Right lung (tissue), 5 donors: ENCODE measurements around the gene SEC22B. TPM values are rescaled to one million over a fixed set of nuclear protein-coding genes. Genes with fewer than 3 reads are reported as not detected.
"Not testable (repeated sequence)": the region's sequence is repeated elsewhere in the genome, so short reads cannot be mapped to it uniquely, and the experiment has no call there.

Experiments used
- DNase-seq, 2 donors: peaks; one replicate each; pipeline ENCODE4 v3.0.0-alpha.2; 2013
- polyA plus RNA-seq, 5 donors: library from polyadenylated mRNA; unstranded; fragments of 120-200 nt; gene quantifications; one replicate each; pipeline versions ENCODE4 v1.2.1 to v1.2.3, GENCODE V29; 2013; ENCODE audit warnings: inconsistent platforms in 1 of 5, low replicate concordance in 1 of 5; ENCODE audit not compliant: insufficient read length in 5 of 5, insufficient read depth in 1 of 5

SEC22B gene
- polyA plus RNA-seq, 5 donors: 34.0 to 47.1 (median 40.8) TPM

DNA sequence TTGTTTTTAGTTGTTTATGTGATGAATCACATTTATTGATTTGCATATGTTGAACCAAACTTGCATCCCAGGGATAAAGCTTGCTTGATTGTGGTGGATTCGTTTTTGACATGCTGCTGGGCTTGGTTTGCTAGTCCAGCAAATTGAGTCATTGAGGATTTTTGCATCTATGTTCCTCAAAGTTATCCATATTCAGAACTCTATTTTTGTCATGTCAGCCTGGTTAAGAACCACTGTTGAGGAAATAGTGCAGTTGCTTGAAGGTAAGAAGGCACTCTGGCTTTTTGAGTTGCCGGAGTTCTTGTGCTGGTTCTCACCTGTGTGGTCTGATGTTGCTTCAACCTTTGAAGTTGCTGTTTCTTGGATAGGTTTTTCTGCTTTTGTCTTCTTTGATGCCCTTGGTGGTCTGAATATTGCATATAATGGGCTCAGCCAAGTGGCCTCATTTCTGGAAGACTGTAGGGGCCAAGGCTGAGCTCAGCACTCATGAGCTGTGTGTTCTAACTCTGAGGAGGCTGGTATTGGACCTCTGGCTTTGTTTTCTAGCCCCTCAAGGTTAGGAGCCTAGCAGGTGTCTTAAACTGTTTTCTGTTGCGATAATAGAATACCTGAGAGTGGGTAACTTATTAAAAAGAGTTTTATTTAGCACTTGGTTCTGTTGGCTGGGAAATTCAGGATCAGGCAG lies 26.0 kb downstream of the SEC22B start:
- DNase-seq: not testable (repeated sequence)

DNA sequence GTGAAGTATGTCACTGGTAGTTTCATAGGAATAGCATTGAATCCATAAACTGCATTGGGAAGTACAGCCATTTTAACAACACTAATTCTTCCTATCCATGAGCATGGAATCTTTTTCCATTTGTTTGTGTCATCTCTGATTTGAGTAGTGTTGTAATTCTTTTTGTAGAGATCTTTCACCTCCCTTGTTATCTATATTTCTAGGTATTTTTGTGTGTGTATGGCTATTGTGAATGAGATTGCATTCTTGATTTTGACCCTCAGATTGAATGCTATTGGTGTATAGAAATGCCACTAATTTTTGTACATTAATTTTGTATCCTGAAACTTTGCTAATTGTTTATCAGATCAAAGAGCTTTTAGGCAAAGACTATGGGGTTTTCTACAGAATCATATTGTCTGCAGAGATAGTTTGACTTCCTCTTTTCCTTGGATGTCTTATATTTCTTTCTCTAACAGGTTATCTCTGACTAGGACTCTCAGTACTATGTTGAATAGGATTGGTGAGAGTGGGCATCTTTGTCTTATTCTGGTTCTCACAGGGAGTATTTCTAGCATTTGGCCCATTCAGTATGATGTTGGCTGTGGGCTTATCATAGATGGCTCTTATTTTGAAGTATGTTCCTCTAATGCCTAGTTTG lies 26.8 kb downstream of the SEC22B start:
- DNase-seq: not testable (repeated sequence)

DNA sequence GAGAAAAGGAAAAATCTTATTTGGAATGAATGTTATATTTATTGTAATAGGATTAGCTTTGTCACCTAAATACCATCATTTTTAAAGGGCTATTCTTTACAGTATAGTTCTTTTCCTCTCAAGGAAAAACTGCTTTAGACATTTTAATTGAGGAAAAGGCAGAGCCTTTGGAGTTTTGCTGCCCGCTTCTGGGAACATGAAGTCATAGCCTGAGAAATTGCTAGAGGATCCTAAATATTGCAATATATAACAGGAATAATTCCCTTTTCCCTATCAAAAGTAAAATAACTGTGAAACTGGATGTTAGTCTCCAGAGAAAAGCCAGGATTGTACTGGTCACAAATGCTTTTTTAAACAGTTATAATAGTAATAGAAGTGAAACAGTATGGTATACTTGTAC lies 30.5 kb downstream of the SEC22B start:
- not testable (repeated sequence) for DNase-seq

DNA sequence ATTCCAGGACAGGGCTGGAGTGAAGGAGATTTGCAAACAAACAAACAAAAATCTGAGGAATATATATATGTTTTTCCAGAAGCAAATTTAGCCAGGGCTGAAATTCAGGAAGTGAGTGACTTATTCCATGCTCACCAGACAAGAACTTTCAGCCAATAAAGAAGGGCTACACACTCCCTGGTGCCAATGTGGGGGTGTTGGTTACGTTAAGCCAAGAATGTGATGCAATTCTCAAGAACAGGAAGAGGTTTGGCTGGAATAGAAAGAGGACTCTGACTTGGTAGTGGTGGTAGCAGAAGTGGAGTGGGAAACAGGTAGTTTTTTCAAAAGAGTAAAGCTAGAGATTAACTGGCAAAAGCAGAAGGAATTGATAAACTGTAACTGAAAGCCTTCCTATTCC lies 31.7 kb downstream of the SEC22B start:
- DNase-seq: not testable (repeated sequence)

DNA sequence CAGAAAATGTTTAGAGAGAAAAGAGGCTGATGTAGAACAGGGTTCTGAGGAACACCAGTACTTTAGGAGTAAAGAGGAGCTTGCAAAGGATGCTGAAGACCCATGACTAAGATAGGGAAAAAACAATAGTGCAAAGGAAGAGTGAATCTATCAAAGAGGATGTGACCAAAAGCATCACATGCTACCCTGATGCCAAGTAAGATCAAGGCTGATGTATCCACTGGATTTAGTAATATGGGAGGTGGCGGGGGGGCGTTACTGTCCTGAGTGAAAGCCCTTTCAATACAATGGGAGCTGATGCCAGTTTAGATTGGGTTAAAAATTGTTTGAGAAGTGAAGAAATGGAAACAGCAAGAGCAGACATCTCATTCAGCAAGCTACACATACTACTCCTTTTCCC lies 32.2 kb downstream of the SEC22B start:
- DNase-seq: not testable (repeated sequence)

DNA sequence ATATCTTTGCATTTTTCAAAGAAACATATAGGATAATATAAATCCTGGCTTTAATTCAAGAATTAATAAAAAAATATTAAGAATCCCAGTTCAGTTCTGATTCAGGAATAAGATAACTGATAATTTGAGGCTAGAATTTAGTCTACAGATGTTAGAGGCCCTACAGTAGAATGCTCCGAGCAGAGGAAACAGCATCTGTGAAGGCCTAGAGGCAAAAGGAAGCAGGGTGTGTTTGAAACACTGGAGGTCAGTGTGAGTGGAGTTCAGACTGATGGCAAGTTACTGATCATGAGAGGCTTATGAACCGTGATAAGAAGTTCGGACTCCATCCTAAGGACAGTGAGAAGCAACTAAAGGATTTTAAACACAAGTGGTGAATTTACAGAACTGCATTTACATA lies 33.0 kb downstream of the SEC22B start:
- DNase-seq: not testable (repeated sequence)

GRCh38 chr1:120142512-120143263 lies 33.6 kb downstream of the SEC22B start:
- DNase-seq: not testable (repeated sequence)

- DNase-seq: not testable (repeated sequence)
These were observed 34.5 kb downstream of the SEC22B start for GRCh38 chr1:120141865-120142264.

- not testable (repeated sequence) for DNase-seq
These were observed 35.6 kb downstream of the SEC22B start for GRCh38 chr1:120140656-120141265.

- DNase-seq: not testable (repeated sequence)
These were observed 40.2 kb downstream of the SEC22B start for GRCh38 chr1:120136086-120136485.

DNA sequence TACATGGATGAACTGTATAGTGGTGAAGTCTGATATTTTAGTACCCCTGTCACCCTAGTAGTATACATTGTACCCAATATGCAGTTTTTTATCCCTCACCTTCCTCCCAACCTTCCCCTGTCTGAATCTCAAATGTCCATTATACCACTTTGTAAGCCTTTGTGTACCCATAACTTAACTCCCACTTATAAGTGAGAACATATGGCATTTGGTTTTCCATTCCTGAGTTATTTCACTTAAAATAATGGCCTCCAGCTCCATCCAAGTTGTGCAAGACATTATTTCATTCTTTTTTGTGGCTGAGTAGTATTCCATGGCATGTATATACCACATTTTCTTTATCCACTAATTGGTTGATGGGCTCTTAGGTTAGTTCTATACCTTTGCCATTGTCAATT lies 42.4 kb downstream of the SEC22B start:
- not testable (repeated sequence) for DNase-seq

DNA sequence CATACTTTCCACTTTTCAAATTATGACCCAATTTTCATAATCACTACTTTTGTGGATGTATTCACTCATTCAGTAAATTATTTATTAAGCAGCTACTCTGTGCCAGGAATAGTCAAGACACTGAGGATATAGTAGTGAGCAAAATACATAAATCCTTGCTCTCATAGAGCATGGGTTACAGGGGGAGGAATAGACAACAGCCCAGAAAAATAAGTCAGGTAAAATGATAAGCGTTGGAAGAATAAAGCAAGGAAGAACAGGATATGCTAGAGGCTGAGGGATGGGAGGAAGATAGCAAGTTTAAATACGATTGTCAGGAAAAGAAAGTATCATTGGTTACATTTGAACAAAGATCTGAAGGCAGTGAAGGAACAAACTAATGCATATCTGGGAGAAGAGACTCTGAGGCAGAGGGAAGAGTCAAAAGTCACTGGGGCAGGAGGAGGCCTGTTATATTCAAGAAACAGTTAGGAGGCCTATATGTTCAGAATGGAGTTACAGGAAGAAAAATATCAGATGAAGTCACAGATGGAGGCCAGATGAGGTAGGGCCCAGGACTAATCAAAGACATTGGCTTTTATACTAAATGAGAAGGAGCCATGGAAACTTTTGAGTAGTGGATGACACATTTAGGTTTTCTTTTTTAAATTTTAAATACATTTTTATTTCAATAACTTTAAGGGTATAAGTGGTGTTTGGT lies 42.9 kb downstream of the SEC22B start:
- no peak for DNase-seq

GRCh38 chr1:120132406-120132763 lies 43.9 kb downstream of the SEC22B start:
- DNase-seq: not testable (repeated sequence)

DNA sequence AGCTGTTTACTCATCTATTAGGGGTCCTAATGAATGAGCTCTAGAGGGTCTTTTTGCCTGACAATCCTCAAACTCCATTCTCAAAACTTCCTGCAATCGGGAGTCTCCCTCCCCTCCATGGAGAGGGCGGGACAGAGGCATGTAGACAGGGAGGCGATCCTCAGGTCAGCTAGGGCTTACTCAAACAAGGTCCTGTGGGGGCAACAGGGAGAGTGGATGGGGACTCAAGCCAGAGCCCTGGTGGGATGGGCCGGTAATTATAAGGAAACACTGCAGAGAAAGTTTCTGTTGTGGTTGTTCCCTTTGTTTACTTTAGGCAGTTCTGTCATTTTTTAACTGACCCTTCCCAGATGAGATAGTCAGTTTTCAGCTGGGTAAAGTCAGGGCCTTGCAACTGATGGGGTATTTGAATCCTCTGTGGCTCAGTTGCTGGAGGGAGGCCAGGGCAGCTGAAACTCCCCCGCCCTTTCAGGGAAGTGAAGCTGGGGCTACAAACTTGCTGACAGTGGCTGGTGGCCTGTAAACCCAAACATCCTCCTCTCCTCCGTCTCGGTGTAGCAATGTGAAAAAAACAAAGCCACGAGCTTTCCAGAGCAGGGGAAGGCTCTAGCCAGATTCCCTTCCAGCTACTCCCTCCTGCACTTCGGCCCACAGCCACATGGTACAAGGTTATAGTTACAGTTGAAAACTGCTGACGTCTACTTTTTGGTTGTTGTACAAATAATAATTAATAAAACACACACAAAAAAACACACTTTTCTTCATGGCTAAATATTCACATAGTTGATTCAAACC lies 44.5 kb downstream of the SEC22B start:
- DNase-seq: peak; percentile 6 to 32

DNA sequence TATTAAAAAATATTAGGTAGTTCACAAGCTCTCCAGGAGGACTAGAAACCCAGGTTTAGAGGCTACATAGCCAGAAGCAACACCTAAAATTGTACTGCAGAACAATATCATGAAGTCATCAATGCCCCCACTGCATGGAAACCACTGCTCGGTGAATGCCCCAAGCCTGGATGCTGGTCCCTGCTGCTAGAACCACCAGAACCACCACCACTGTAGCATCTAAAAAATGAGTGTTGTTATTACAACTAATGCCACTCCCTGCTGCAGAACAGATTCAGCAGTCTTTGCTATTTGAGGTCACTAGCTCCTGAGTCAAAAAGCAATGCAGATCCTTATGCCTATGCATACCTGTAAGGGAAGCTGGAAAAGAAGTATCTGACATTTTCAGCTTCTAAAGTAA lies 48.4 kb downstream of the SEC22B start:
- not testable (repeated sequence) for DNase-seq

DNA sequence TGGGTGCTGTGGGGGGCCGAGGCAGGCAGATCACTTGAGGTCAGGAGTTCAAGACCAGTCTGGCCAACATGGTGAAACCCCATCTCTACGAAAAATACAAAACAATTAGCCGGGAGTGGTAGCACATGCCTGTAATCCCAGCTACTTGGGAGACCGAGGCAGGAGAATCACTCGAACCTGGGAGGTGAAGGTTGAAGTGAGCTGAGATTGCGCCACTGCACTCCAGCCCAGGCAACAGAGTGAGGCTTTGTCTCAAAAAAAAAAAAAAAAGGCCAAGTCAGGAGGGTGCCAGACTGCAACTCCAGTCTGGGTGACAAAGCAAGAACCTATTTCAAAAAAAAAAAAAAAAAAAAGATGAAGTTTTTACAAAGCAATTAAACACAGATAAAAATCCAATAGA lies 50.1 kb downstream of the SEC22B start:
- not testable (repeated sequence) for DNase-seq

DNA sequence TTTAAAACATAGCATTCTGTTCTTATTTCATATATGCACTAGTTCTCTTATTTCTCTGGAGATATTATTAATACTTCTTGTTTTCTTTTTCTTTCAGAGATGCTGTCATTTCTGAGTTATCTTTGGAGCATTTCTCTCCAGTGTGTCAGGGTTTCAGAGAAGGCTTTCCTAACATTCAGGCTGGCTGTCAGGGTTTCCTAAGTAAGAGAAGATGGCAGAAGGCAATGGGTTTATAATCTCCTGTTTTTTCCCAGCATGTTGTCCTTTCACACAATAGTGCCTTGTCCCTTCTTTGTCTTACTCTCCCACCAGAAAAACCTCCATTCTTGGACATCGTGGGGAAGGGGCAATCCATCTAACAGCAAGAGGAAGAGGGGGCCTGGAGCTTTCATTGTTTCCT lies 51.7 kb downstream of the SEC22B start:
- DNase-seq: not testable (repeated sequence)

- not testable (repeated sequence) for DNase-seq
These were observed 52.4 kb downstream of the SEC22B start for GRCh38 chr1:120123813-120124510.

DNA sequence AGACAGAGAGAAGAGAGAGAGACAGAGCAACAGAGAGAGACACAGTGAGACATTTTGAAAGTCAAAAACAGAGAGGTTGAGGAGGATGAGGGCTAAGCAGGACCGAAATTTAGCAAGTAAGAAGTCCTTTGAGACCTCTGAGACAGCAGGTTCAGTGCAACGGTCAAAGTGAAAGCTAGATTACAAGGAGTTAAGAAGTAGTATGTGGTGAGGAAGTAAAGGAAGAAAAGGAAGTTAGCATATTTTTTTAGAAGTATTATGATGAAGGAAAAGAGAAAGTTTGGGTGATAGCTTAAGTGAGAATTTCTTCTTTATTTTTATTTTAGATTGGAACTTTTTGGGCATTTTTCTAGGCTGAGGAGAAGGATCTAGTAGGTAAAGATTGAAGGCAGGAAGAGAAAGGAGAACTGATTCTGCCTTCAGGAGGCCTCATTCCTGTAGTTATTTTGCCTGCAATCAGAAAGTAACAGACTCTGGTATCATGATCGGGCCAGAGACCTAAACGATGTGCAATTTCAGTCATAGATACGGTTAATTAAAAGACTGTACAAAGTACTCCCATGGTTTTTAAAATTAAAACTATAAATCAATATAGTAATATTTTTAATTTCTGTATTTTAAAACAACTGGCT lies 53.9 kb downstream of the SEC22B start:
- not testable (repeated sequence) for DNase-seq

DNA sequence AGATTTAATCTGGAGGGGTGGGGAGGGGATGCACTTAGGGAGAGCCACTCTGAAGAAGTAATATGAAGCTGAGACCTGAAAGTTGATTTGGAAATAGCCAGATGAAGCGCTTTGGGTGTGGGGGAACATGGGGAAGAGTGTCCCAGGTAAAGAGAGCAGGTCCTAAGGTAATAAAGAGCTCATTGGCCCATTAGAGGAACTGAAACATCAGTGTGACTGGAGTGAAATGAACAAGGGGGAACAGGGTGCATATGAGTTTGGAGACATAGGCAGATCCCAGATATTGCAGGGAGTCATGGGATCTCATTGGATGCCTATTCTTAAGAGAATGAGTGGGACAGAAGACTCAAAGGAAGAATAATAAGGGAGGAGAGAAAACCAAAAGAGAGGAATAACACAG lies 54.5 kb downstream of the SEC22B start:
- DNase-seq: not testable (repeated sequence)
